ENCODE measurements around the gene SNTA1.
"Not testable (repeated sequence)": the region's sequence is repeated elsewhere in the genome, so short reads cannot be mapped to it uniquely, and the experiment has no call there.

Gene SNTA1

DNA sequence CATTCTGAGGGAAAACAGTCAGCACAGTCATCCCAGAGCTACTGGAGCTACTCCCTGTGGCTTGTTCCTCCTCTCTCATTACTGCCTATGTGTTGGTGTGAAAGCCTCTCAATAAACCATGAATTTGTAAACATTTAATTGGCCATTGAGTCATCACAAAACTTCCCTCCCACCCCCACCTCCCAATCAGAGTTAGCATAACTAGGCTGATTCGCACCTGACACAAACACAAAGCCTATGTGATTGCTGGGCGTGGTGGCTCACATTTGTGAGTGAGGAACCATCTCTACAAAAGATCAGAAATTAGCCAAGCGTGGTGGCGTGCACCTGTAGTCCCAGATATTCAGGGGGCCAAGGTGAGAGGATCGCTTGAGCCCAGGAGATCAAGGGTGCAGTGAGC lies 17.1 kb upstream of the SNTA1 start:
- peak overlapping the region; percentile 29 for H3K4me3 ChIP-seq (ENCODE audit: low read length)
- peak overlapping the region; percentile 40 for H3K4me2 ChIP-seq (ENCODE audit: low read length)
- H3K27me3 ChIP-seq (ENCODE audit: low read depth, low read length), result no peaks in the 10 kb centered on the region
- peaks cover 9% of the 10 kb centered on the region for H3K4me1 ChIP-seq (ENCODE audit: low read length)
- no peaks in the 10 kb centered on the region for H3K36me3 ChIP-seq (replicated peaks; ENCODE audit: low read depth, low read length)
- TF ChIP-seq EZH2phosphoT487 (IDR thresholded peaks at IDR 0.05; ENCODE audit: low read depth), result no peak
- TF ChIP-seq, protein P1, sequence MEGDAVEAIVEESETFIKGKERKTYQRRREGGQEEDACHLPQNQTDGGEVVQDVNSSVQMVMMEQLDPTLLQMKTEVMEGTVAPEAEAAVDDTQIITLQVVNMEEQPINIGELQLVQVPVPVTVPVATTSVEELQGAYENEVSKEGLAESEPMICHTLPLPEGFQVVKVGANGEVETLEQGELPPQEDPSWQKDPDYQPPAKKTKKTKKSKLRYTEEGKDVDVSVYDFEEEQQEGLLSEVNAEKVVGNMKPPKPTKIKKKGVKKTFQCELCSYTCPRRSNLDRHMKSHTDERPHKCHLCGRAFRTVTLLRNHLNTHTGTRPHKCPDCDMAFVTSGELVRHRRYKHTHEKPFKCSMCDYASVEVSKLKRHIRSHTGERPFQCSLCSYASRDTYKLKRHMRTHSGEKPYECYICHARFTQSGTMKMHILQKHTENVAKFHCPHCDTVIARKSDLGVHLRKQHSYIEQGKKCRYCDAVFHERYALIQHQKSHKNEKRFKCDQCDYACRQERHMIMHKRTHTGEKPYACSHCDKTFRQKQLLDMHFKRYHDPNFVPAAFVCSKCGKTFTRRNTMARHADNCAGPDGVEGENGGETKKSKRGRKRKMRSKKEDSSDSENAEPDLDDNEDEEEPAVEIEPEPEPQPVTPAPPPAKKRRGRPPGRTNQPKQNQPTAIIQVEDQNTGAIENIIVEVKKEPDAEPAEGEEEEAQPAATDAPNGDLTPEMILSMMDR (IDR thresholded peaks at IDR 0.05; ENCODE audit: low read depth, low read length), result no peak
- no peak overlapping the region for H3K9ac ChIP-seq (ENCODE audit: low read length)
- no peaks in the 10 kb centered on the region for H4K20me1 ChIP-seq (ENCODE audit: insufficient read depth, low read length)
- H3K79me2 ChIP-seq (ENCODE audit: low read length), result no peaks in the 10 kb centered on the region
- no peaks in the 10 kb centered on the region for H3K9me3 ChIP-seq (ENCODE audit: insufficient read depth, low read length)
- peak overlapping the region; percentile 20; the same call in 1 of the 2 replicates for H2AFZ ChIP-seq (ENCODE audit: low read depth, low read length)
- H3K27ac ChIP-seq (ENCODE audit: low read length), result no peak overlapping the region

DNA sequence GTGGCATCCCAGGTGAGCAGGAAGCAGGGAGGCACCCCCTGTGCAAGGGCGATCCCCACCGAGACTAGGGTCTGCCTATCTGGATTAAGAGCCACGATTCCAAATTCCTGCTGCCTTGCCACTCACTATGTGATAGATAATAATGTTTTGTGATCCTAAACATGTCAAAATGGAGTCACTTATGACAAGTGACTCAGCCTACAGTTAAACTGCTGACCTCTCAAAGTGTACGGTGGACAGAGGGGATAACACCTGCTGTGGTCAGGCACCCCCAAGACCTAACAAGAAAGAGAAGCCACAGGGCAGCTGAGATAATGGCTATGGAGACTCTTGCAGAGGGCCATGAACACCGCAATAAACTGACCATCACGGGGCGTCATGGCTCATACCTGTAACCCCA lies 16.0 kb upstream of the SNTA1 start:
- no peaks in the 10 kb centered on the region for H3K27me3 ChIP-seq (ENCODE audit: low read depth, low read length)
- H3K4me1 ChIP-seq (ENCODE audit: low read length), result peaks cover 9% of the 10 kb centered on the region
- H3K9me3 ChIP-seq (ENCODE audit: insufficient read depth, low read length), result no peaks in the 10 kb centered on the region
- H2AFZ ChIP-seq (ENCODE audit: low read depth, low read length), result no peak overlapping the region
- H3K9ac ChIP-seq (ENCODE audit: low read length), result no peak overlapping the region
- no peak overlapping the region for H3K4me3 ChIP-seq (ENCODE audit: low read length)
- H4K20me1 ChIP-seq (ENCODE audit: insufficient read depth, low read length), result no peaks in the 10 kb centered on the region
- no peaks in the 10 kb centered on the region for H3K36me3 ChIP-seq (replicated peaks; ENCODE audit: low read depth, low read length)
- no peak overlapping the region for H3K4me2 ChIP-seq (ENCODE audit: low read length)
- no peak for TF ChIP-seq EZH2phosphoT487 (IDR thresholded peaks at IDR 0.05; ENCODE audit: low read depth)
- TF ChIP-seq, protein P1 (IDR thresholded peaks at IDR 0.05; ENCODE audit: low read depth, low read length), result no peak
- H3K79me2 ChIP-seq (ENCODE audit: low read length), result no peaks in the 10 kb centered on the region
- no peak overlapping the region for H3K27ac ChIP-seq (ENCODE audit: low read length)

GRCh38 chr20:33456916-33457642 lies 13.5 kb upstream of the SNTA1 start:
- not testable (repeated sequence) for H3K4me1 ChIP-seq (ENCODE audit: low read length); H3K79me2 ChIP-seq (ENCODE audit: low read length); H3K36me3 ChIP-seq (replicated peaks; ENCODE audit: low read depth, low read length); H3K4me3 ChIP-seq (ENCODE audit: low read length); H3K4me2 ChIP-seq (ENCODE audit: low read length); H3K9ac ChIP-seq (ENCODE audit: low read length); H3K27me3 ChIP-seq (ENCODE audit: low read depth, low read length); H3K9me3 ChIP-seq (ENCODE audit: insufficient read depth, low read length); H4K20me1 ChIP-seq (ENCODE audit: insufficient read depth, low read length); H2AFZ ChIP-seq (ENCODE audit: low read depth, low read length); H3K27ac ChIP-seq (ENCODE audit: low read length)
- TF ChIP-seq, protein P1 (IDR thresholded peaks at IDR 0.05; ENCODE audit: low read depth, low read length), result peak; percentile 98

- H3K4me2 ChIP-seq (ENCODE audit: low read length), result no peak overlapping the region
- TF ChIP-seq, protein P1 (IDR thresholded peaks at IDR 0.05; ENCODE audit: low read depth, low read length), result no peak
- no peak for TF ChIP-seq EZH2phosphoT487 (IDR thresholded peaks at IDR 0.05; ENCODE audit: low read depth)
- H3K36me3 ChIP-seq (replicated peaks; ENCODE audit: low read depth, low read length), result no peaks in the 10 kb centered on the region
- no peak overlapping the region for H3K4me3 ChIP-seq (ENCODE audit: low read length)
- no peaks in the 10 kb centered on the region for H3K27me3 ChIP-seq (ENCODE audit: low read depth, low read length)
- no peak overlapping the region for H2AFZ ChIP-seq (ENCODE audit: low read depth, low read length)
- H3K79me2 ChIP-seq (ENCODE audit: low read length), result no peaks in the 10 kb centered on the region
- H3K27ac ChIP-seq (ENCODE audit: low read length), result no peak overlapping the region
- no peaks in the 10 kb centered on the region for H3K9me3 ChIP-seq (ENCODE audit: insufficient read depth, low read length)
- H3K4me1 ChIP-seq (ENCODE audit: low read length), result no peaks in the 10 kb centered on the region
- no peaks in the 10 kb centered on the region for H4K20me1 ChIP-seq (ENCODE audit: insufficient read depth, low read length)
- H3K9ac ChIP-seq (ENCODE audit: low read length), result no peak overlapping the region
Observed at GRCh38 chr20:33450867-33451266, 7.3 kb upstream of the SNTA1 start.
